Activated CD4-positive, alpha-beta T cell treated with anti-CD3 and anti-CD28 coated beads, Interleukin-2, Interleukin-6, amounts not matched to agents 100 ng/mL and 50 ng/mL, durations not matched to agents 16 hours and 8 hours (primary cell): ENCODE results near the gene PDE4D.
"Not testable (repeated sequence)": the region's sequence is repeated elsewhere in the genome, so short reads cannot be mapped to it uniquely, and the experiment has no call there.

Experiments
- DNase-seq: peaks from one replicate; pipeline ENCODE4 v3.0.0-alpha.2; 2020

PDE4D gene

DNA sequence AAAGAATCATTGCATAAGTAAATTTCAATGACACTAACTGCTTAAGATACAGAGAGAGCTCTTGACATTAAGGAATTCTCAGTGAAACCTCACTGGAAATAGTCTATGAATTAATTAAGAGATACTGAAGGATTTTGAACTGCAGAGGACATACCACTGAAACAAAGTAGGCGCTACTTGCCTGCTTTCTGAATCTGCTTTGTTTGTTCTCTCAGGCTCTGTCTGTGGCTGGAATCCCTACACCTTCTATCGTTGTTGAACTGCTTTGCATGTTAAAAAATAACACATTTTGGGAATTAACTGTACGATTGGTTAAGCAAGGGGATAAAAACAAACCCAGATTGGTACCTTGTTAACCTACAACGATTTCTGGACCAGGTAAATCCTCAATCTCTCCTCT lies 435.2 kb downstream of the PDE4D start:
- DNase-seq, result no peak

DNA sequence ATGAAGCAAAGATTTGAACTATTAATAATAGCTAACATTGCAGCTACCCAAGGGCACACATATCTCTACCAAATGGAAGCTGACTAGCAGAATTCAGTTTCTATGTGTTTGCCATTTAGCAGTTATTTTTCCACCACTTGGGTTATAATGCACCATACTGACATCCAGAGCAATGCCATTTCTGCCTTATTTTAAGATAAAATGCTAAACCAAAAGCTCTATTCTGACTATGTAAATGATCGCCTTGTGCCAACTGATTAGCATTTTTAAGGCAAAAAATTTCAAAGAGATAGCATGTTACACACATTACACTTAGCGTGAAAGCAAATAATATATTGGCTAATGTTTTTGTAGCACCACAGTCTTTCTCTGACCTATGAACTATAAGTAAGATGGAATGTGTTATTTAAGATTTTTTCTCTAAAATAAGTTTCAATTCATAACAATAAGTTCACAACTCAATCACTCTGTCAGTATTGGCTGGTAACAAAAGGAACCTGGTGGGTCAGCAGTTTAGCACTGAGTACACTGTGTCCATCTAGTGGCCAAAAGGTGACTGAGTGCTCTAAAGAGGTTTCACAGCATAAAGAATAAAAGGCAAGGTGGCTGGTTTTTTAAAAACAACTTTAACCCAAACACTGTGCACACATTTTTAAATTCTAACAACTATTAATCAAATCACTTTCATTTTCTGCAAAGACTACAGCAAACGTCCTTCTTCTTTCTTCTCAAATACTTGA lies 443.5 kb downstream of the PDE4D start:
- DNase-seq, result no peak

DNA sequence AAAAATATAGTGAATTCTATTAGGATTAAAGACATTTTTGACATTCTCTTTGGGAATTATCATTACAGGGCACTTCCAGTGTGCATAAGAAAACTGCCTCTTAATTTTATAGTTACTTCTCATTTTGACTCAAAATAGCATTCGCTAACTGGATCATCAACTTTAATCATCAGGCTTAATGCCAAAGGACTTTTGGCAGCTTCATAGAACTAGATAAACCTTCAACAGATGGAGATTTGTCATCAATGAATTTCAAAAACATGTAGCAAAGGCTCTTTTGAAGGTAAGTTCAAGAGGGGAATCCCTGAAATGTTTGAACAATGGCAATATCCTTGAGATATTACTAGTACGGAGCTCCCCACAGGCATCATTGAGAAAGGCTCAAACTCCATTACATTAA lies 447.2 kb downstream of the PDE4D start:
- no peak for DNase-seq

DNA sequence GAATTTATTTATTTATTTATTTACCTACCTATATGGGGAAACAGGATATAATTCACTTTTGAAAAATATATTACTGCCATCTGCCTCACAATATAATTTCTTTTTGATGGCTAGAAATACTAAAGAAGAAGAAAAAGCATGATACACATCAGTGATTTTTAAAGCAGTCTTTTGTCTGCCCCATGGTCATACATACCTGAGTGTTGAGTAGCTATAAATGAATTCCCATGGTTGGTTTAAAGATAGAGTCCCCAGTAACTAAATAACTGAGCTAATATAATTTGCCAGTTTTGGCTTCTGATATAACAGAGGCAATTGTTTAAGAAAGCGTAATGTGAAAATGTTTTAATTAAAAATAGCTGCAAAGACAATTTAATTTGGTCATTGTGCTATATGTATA lies 447.8 kb downstream of the PDE4D start:
- DNase-seq, result no peak

DNA sequence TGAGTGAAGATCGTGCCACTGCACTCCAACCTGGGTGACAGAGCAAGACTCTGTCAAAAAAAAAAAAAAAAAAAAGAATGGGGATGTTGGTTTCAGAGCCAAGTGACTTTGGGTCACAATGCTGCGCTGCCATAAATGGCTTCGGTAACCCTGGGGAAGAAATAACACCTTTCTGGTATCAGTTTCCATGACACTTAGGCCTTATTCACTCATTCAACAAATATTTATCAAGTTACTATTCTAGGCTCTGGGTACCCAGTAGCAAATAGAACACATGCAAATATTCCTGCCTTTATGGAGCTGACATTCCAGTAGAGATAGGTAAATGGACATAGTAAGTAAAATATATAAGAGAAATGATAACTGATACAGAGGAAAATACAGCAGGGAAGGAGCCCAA lies 454.2 kb downstream of the PDE4D start:
- no peak for DNase-seq

DNA sequence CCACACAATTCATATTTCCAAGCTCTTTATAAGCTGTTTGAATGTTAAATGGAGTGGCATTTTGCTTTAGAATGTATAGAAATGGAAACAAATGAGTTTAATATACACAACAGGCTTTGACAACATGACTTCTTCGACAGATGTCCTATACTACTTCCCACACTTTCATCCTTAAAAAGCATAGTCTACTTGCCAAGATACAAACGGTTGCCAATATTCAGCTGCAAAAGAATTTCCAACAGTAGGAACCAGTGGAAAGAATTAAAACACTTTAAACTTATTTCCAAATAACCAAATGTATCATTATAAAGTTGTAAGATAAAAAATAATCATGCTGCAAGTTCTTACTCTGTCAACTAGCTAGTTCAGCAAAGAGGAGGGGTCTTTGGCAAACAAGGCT lies 456.4 kb downstream of the PDE4D start:
- DNase-seq, result no peak

DNA sequence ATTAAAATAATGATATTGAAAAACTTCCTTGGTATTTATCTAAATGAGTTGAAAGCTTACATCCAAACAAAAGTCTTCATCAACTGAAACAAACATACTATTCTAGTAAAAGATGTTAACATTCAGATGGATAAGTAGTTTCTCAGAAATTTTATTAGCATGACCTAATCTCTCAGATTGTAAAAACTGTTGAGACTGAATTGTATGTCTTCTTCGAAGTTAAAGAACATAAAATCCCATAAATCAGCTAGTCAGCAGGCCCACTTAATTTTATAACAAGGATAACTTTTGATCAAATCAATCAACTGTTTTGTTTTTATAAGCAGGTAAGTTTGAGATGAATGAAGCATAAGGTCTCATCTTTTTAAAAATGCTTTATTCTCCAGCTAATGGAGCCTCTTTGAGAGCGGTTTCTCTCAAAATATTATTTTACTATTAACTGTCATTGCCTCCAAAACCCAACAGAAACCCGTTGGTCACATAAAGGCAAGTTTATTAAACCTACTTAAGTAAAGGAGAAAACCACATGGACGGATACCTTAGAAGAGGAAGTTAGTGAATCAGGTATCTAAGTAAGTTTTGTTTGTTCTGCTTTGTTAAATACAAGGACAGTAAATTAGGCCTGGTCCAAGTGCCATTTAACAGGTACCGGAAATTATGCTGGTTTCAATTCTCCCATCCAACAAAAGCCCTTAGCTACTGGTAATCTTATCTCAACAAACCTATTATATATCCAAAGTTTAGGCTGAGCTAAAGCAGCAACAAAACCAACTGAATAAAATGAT lies 457.0 kb downstream of the PDE4D start:
- no peak for DNase-seq

DNA sequence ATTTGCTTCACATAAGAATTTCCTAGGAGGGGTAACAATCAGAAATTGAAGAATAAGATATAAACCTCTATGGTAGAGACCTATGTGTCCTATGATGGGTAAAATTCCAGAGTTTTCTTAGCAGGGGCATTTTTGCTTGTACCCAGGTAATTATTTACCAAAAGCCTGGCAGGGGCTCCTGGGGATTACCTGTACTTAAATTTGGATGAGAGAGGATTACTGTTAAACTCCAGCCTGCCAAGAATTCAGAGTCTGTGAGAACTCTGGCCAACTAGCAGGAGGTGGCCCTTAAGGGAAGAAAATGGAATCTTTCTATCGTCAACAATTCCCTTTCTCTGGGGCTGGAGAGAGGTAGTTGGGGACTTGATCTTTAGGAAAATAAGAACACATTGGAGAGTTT lies 460.4 kb downstream of the PDE4D start:
- no peak for DNase-seq

DNA sequence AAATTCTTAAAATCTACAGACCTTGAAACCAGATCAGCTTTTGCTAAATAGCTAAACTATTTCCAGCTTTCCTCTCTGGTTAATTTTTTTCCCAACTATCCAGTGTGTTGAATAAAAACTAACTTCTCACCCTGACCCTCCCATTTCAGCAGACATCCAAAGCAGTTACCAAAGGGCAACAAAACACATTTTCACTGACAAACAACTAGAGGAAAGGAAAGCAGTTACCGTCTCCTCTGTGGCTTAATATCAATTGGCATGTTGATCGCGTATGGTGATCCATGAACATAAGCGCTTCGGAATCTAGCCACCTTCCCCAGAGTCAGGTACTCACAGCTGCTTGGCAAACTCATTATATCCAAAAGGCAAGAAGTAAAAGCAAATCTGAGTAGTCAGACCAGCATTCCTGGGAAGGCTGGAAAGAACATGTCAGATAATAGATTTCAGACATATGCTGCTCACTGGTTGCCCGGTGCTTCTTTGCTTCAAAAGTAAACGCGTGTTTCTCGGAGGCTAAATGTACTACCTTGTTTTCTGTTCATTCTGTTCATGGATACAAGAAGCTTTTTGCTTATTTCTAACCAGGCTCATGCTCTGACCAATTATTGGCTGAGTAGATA lies 463.4 kb downstream of the PDE4D start:
- DNase-seq, result no peak

DNA sequence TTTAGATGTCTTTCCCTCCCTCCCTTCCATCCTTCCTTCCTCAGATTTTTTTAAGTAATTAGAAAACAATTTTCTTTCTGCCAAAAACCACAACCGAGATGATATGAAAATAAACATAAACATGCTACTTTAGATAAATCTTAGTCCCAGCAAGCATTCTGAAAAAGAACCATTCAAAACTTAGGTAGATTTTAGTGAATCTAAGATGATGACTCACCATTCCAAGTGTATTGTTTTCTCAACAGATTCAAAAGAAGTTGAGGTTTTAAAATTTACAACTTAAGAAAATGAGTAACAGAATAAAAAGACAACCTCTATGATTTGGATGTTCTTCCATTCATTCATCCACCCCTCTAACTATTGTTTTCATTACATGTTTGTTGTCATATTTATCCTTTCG lies 465.1 kb downstream of the PDE4D start:
- DNase-seq, result no peak

DNA sequence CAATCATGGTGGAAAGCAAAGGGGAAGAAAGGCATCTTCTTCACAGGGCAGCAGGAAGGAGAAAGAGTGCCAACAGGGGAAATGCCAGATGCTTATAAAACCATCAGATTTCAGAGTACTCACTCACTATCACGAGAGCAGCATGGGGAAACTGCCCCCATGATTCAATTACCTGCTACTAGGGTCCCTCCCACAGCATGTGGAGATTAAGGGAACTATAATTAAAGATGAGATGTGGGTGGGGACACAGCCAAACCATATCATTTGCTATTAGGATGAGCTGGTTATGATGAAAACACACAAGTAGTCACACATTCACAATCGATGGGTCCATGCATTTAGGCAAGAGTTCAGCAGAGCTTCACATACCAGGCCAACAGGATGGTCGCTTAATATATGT lies 469.0 kb downstream of the PDE4D start:
- no peak for DNase-seq

DNA sequence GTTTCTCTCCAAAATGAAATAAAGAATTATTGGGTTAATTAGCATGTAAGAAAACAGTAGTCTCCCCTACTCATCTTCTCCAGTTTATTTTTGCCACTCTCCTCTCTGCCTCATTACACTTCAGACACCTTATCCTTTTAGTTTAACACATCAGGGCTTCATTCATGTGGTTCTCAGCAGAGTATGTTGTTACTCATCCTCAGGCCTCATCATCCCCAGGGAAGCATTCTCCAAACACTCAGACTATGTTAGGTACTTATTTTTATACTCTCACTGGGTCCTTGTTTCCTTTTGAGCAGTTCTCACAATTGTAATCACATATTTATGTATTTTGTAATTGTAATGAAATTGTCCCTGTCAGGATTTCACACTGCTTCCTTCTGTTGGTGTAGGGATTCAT lies 470.5 kb downstream of the PDE4D start:
- no peak for DNase-seq

DNA sequence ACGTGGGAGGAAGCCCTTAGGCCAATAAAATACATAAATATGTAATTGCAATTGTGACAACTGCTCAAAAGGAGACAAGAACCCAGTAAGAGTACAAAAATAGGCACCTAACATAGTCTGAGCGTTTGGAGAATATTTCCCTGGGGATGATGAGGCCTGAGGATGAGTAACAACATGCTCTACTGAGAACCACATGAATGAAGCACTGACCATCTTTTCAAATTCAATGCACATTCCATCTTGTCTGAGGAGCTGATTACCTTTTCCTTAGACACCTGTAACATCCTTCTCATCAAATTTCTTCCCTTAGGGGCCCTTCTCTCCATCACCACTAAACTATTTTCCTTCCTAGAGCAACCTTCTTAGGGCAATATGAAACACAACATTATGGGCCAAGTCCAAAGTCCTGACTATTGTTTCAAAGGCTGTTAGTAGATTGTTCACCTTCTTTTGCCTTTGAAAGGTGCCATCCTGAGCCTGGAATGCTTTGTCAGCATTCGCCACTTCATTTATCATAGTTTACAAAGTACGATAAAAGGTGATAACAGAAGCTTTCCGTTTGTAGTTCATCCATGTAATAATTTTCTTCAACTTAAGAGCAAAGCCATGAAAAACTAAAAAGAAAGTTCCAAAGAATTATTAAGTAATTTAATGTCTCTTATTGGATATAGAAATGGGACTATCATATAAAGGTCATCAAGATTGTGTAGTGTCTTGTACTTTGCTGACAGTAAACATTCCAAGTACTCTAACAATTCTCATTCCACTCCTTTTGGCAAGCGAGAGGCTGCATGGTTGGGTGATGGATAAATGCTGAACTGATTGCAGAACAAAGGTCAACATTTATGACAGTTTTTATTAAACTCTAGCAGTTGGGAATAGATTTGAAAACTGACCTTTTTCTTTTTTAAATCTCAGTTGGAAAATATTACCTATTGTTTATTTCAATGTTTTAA lies 471.3 kb downstream of the PDE4D start:
- DNase-seq, result no peak

DNA sequence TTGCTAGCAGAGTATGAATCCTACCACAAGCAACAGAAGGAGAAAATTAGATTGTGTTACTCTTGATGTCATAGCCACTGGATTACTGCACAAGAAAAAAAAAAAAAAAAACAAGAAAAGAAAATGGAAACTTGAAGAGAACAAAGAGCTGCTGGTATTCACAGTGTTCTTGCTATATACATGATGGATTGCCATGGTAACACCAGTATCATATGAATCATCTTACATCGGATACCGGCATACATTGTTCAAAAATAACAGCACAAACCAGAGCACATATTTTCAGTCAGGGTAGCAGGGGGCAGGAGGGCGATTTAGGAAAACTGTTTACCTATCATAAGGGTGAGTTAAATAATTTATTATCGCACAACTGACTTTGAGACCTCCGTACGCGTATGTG lies 472.9 kb downstream of the PDE4D start:
- no peak for DNase-seq

DNA sequence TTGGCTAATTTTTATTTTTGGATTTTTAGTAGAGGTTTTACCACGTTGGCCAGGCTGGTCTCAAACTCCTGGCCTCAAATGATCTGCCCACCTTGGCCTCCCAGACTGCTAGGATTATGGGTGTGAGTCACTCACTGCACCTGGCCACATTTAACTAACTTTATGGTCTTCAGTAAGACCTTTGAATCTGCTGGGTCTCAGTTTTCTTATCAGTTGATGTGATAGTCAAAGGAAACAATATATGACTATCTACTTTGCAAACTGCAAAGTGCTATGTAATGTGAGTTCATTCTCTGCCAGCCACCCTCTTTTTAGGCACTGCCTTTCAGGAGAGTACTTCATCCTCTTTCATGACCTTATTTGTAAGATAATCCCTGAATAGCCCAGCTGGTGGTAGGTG lies 474.7 kb downstream of the PDE4D start:
- no peak for DNase-seq

DNA sequence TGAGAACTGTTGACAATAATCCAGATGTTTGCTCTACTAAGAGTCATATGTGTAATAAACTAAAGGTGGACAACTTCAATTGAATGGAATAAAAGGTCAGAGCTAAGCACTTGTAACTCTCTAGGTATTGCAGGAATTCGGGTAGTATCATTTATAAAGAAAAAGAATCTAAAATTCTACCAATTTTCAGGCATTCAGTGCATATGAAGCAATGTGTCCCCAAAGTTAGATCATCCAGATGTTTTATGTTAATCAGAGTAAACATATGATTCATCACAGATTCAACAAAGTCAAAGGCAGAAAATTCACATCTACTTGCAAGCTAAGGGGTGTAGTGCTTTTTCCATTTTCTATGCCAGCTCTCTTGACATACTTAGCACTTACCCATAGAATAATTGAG lies 477.1 kb downstream of the PDE4D start:
- DNase-seq, result no peak

DNA sequence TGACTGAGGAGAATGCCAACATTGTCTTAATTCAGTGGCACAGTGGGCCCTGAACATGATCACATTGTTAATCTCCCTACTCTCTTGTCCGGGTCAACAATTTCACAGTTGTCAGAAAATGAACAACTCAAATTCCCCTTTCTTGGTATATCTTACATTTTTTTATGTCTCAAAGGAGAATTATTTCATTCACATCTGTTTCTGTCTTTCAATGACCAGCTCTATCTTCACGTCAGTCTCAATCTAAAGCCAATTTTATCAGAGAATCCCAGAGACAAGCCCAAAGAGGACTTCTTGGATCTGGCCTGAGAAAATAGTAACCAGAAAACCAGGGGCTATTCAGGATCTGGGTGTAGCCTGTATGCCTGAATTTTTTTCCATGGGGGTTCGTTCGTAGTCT lies 477.5 kb downstream of the PDE4D start:
- no peak for DNase-seq

DNA sequence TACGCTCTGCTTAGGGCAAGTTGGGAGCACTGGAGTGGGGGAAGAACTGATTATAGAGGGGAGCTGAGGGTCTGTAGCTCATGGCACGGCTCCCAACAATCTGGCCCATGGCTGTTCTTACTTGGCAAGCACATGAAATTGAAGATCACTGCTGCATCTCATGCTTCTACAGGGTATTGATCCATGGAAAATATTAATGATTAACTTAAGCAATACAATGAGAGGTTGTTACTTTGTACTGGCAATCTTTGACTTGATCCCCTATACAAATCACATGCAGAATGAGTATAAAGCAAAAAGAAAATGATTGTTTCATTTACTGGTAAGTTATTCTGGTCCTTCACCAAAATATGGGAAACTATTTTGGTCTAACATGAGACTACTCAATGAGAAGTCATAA lies 481.1 kb downstream of the PDE4D start:
- DNase-seq, result no peak

DNA sequence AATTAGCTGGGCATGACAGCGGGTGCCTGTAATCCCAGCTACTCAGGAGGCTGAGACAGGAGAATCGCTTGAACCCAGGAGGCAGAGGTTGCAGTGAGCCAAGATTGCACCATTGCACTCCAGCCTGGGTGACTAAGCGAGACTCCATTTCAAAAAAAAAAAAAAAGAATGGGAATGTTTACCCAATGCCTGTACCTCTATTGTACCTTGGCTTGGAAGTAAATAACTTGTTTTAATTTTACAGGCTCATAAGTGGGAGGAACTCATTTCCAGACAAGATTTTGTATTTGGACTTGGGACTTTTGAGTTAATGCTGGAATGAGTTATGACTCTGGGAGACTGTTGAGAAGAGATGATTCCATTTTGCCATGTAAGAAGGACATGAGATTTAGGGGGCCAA lies 484.5 kb downstream of the PDE4D start:
- not testable (repeated sequence) for DNase-seq

DNA sequence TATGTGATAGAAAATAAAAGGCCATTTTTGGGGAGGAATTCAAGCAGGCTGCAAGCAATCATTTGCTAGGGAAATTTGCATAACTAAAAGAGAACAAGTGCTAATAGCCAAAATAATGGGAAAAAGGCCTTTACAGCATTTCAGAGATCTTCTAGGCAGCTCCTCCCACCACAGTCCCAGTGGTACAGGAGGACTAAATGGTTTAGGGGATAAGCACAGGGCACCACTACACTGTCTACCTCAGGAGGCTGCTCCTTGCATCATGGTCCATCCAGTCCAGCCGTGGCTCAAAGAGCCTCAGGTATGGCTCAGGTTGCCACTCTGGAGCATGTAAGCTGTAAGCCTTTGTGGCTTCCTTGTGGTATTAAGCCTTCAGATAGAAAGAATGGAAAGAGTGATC lies 485.6 kb downstream of the PDE4D start:
- DNase-seq, result no peak

DNA sequence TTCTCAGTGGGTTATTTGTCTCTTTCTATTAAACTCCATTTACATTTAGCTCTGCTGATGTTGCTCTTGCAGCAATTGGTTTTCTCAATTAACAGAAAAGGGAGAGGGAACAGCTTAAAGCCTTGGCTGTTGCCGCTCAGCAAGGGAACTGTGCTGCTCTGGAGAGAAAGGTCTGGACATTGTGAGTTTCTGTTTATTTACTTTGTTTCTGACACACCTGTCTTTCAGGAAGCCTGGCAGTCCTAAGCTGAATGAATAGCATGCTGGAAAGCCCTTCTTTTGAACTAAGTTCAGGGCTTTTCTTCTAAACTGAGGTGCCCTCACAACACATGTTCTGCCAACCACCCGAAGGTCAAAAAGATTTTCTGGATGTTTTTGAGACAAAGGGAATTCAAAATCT lies 491.9 kb downstream of the PDE4D start:
- no peak for DNase-seq

DNA sequence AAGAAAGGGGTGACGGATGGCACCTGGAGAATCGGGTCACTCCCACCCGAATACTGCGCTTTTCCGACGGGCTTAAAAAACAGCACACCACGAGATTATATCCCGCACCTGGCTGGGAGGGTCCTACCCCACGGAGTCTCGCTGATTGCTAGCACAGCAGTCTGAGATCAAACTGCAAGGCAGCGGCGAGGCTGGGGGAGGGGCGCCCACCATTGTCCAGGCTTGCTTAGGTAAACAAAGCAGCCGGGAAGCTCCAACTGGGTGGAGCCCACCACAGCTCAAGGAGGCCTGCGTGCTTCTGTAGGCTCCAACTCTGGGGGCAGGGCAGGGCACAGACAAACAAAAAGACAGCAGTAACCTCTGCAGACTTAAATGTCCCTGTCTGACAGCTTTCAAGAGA lies 498.6 kb downstream of the PDE4D start:
- DNase-seq, result not testable (repeated sequence)
